T-helper 9 cell (primary cell): ENCODE data around the gene KIF3B.
"Not testable (repeated sequence)": the region's sequence is repeated elsewhere in the genome, so short reads cannot be mapped to it uniquely, and the experiment has no call there.

Experiments
- DNase-seq: peaks from one replicate; pipeline ENCODE4 v3.0.0-alpha.2; 2020
- total RNA-seq, 2 donors: gene quantifications; one replicate each; lab custom pipeline; 2026; lab: John Stamatoyannopoulos, UW

KIF3B gene
- total RNA-seq = 37.6 to 63.0 reads per million in 2 donors

DNA sequence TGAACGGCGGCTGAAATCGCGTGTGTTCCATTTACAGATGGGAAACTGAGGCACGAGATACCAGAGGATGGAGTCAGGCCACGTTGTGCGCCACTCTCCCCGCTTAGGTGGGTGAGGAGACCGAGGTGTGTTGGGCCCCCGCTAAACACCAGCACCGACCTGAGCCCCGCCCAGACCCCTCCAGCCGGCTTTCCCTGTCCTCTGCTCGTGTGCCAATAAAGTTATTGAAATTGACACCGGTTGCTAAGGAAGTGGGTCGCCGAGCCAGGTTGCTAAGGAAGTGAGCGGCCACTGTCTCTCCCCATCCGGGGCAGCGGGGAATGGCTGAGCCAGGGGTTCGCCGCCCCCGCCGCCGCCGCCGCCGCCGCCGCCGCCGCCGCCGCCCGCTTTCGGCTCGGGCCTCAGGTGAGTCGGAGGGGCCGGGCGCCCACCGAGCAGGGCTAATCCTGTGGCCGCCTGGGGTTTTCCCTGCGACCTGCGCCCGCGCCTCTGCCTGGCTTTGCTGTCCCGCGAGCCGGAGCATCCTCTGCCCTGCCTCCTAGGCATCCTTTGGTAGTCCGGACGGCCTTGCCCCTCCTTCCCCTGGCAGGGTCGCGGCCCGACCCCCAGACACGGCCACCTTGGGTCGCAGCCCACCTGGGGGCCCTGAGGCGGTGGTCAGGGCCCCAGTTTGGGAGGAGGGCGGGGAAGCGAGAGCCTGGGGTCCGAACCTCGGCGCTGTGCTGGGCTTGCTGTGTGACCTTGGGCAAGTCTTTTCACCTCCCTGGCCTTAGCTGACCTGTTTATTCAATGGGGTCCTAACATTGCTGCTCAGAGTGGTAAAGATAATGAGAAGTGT is at the start of gene KIF3B:
Gene KIF3B, plus strand, starts transcription at position 291 of the 838 bp plus-strand sequence. CDS start 32,127 bp downstream, outside the sequence.
- peak; percentile 76 for DNase-seq

GRCh38 chr20:32227744-32228688 is 49.4 kb upstream of the KIF3B start:
- DNase-seq = no peak

DNA sequence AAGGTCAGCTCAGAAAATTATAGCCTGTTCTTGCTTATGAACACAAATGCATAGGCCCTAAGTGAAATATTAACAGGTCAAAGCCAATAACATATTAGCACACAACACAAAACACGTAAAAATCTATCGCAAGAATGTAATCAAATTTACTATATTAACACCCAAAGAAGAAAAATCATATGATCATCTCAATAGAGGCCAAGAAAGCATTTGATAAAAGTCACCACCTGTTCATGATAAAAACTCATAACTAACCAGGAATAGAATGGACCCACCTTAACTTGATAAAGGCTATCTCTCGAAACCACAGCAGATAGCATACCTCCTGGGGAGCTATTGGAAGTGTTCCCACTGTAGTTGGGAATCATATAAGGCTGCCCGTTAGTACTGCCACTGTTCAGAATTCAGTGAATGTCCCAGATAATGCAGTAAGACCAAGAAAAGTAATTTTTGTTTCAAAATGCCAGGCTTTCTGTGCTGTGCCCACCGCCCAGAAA is 48.2 kb upstream of the KIF3B start:
- DNase-seq = no peak

- DNase-seq = no peak
Measured at GRCh38 chr20:32230707-32231106, 46.7 kb upstream of the KIF3B start.

DNA sequence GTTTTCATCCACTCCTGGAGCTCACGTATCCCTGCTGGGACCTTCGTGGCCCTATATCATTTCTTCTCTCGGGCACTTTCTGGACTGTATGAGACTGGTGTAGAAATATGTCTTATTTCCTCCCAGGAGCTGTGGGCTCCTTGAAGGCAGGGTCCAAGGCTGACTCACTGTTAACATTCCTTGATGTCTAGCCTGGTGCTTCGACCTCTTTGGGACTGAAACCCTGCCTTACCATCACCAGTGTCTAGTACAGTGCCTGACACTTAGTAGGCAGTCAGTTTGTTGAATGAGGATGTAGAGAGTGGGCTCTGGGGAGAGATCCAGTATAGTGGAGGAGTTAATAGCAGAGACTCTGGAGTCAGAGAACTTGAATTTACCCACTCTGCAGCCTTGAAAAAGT is 46.2 kb upstream of the KIF3B start:
- DNase-seq = no peak

DNA sequence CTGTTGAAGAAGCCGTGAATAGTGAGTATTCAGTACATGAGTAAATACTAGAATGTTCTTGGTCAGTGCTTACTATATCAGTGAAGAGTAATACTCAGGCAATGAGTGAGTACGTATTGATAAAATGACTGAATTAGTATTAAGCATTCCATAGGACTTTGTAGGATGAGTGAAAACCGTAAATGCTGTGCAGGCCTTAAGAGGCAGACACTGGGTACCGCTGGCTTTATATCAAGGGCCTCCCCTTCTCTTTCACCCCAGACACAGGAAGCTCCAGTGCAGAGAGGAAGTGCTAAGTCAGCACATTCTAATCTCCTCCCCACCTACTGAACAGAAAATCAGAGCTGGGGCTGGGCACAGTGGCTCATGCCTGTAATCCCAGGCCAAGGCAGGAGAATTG is 45.6 kb upstream of the KIF3B start:
- peak; percentile 10 for DNase-seq

- no peak for DNase-seq
Measured at GRCh38 chr20:32232326-32232886, 45.0 kb upstream of the KIF3B start.

DNA sequence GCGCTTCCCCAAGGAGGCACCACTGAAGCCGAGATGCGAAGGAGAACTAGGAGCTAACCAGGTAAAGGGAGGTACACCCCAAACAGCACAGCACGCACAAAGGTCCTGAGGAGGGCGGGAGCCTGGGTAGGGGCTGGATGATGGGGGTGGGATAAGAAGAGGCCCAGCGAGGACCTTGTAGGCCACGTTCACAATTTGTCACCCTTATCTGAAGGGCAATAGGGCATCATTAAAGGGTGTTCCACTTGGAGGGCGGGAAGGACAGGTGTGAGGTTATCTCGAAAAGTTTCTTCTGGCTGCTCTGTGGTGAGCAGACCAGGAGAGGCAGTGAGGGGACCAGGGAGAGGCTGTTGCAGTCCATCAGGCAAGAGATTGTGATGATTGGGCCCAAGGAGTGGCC is 44.2 kb upstream of the KIF3B start:
- no peak for DNase-seq

DNA sequence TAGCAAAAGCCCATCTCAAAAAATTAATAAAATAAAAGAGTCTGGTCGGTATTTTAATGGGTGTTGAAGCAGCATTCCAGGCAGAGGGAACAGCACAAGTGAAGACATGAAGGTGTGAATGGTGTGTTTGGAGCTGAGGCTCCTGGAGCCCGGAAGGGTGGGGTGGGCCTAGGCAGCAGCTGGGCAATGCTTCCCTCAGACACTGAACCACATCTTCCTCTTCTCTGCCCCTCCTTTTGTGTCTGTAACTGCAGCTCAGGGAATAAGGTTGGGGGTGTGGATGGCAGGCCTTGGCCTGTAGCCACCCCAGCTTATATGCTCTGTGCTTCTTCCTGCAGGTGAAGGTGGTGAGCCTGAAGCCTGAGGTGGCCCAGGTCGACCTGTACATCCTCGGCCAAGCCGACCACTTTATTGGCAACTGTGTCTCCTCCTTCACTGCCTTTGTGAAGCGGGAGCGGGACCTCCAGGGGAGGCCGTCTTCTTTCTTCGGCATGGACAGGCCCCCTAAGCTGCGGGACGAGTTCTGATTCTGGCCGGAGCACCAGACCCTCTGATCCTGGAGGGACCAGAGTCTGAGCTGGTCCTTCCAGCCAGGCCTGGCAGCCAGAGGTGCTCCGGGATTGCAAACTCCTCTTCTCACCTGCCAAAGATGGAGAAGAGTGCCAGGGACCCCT is 43.2 kb upstream of the KIF3B start:
- no peak for DNase-seq

DNA sequence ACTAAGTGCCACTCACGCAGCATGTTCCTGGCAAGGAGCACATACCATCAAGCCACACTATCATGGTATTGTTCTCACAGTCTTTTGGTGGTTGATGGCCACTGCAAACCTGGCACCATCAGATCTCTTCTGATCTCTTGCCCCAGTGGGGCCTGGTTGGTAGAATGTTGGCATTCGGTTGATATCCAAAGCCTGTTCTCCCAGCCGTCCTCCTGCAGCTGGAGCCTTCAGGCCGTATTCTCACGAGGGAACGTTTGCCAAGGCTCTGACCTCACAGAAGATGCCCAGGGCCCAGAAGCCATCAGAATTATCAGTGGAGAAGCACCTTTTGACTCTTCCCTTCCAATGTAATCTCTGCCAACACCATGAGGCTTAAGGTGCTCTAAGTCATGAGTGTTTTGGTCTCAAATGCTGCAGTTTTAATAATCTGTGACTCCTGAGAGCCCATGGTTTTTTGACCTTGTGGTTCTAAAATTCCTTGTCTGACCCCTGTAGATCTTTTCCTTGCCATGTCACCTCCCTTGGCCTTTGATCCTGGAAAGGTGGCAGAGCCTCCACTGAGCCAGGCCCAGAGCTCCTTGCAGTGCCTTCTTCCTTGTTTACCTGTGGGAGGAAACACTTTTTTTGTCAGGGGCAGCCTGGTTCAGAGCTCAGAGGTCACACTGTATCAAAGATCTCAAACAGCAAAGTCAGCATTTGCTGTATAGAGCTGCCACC is 42.0 kb upstream of the KIF3B start:
- no peak for DNase-seq

GRCh38 chr20:32236048-32236533 is 41.4 kb upstream of the KIF3B start:
- DNase-seq = no peak

DNA sequence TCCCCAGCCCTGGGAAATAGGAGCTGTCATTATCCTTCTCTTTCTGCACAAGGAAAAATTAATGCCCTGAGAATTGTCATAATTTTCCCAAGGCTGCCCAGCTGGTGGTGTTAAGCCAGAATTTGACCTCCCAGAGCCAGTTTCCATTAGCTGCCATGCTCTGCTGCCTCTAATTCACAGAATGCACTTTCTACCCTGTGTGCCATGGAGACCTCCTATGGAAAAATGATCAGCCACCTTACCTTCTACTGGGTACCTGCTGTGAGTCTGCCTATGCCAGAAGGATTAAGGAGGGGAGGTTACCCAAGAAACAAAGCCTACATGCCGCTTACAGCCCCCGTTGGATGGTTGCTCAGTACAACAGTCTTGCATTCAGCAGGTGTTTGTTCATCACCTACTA is 40.6 kb upstream of the KIF3B start:
- DNase-seq = no peak

GRCh38 chr20:32237419-32237818 is 40.0 kb upstream of the KIF3B start:
- no peak for DNase-seq

DNA sequence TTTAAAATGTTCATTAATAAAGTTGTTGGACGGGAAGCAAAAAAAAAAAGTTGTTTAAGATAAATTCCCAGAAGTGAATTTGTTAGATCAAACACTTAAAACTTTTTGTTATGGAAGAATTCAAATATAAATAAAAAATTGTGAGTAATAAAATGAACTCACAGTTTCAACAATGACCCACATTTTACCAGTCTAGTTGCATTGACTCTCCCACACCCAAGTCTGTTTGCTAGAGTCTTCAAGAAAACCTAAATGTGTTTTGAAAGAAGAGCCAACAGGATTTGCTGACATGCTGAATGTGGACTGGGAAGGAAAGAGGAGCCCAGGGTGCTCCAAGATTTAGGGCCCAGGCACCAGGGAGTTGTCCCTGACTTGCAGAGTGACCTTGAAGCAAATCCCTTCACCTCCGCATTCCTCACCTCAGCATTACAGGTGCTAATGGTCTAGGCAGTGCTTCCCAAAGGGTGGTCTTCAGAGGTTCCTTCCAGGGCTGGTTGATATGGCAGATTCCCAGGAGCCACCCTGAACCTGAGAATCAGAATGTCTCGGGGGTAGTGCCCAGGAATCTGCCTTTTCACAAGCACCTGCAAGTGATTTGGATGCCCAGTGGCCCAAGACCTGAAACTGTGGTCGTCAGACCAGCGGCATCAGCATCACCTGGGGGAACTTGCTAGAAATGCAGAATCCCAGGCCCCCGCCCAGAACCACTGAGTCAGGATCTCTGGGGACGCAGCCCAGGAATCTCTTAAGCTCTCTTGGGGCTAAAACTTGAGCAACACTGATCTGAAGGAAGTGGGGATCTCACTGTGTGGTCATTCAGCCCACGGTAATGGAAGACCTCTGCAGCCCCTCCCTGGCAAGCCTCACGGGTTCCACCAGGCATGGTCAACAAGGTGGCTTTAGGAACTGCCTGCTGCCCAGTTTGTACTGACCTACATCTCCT is 38.7 kb upstream of the KIF3B start:
- DNase-seq = no peak

DNA sequence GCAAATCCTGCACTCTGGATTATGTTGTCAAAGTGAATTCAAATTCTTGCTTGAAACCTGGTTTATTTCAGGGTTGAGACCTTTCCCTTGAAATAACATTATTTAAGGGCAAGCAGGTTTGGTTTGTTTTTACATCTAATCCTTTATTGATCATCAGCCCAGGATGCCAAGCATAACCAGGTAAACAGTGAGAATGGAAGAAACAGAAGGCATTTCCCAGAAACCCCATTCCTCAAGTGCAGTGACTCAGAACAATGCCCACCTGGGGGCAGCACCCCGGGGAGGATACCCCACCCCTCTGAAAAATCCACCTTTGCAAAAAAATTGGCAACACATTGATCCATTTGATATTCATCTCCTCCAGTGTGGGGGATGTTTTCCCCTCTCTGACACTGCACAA is 37.2 kb upstream of the KIF3B start:
- no peak for DNase-seq

- no peak for DNase-seq
Measured at GRCh38 chr20:32241807-32242206, 35.6 kb upstream of the KIF3B start.

- DNase-seq = no peak
Measured at GRCh38 chr20:32244150-32244823, 33.2 kb upstream of the KIF3B start.

- DNase-seq = no peak
Measured at GRCh38 chr20:32244959-32245358, 32.5 kb upstream of the KIF3B start.

DNA sequence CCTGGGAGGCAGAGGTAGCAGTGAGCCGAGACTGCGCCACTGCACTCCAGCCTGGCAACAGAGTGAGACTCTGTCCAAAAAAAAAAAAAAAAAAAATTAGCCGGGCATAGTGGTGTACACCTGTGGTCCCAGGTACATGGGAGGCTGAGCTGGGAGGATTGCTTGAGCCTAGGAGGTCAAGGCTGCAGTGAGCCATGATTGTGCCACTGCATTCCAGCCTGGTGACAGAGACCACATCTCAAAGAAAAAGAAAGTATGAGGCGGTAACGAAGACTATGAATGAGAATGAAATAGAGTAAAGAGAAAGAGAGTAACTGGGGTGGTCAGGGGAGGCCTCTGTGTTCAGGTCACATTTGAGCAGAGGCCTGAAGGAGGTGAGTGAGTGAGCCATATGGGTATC is 31.2 kb upstream of the KIF3B start:
- not testable (repeated sequence) for DNase-seq

- no peak for DNase-seq
Measured at GRCh38 chr20:32248043-32248442, 29.4 kb upstream of the KIF3B start.
